HT-29 (cell line): ENCODE results near the gene COL16A1. TPM values are rescaled to one million over a fixed set of nuclear protein-coding genes. Genes with fewer than 3 reads are reported as not detected.

Experiments
- DNase-seq: peaks from one replicate; pipeline ENCODE4 v3.0.0-alpha.2; 2015; ENCODE audit warnings: low spot score
- total RNA-seq: library from RNA; depleted of rRNA; stranded (reverse); fragments of >200 nt; shearing (Covaris generic); gene quantifications from 2 replicates; pipeline ENCODE4 v1.2.3, GENCODE V29; 2014

Gene COL16A1
- total RNA-seq, 1 experiment from 2014 or later = 37.5 TPM

DNA sequence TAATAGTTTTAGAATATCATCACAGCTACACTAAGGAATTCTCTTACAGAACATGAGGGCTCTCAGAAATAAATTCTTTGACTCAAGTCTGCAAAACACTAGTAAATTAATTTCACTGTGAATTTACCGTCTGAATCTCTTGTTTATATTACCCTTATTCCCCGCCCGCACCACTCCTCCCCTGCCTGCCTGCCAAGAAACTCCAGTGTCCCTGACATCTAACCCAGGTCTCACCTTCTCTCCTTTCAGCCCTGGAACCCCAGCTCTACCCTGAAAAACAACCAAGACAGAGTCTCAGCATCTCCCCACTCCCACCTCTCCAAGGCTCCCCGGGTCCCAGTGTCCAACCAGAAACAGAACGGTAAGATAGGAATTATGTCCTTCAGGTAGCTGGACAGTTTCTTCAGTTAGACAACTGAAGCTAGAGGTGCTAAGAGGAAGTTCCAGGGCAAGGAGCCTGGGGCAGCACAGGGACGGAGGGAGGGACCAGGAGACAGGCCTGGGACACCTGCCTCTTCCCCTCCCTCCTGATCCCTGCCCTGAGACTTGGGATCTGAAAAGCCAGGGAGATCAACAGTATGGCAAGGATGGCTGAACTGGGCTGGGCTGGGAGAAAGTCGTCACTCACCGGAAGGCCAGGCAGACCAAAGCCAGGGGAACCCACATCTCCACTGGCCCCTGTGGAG, 15.4 kb downstream of the COL16A1 start:
- DNase-seq = peak; percentile 55

DNA sequence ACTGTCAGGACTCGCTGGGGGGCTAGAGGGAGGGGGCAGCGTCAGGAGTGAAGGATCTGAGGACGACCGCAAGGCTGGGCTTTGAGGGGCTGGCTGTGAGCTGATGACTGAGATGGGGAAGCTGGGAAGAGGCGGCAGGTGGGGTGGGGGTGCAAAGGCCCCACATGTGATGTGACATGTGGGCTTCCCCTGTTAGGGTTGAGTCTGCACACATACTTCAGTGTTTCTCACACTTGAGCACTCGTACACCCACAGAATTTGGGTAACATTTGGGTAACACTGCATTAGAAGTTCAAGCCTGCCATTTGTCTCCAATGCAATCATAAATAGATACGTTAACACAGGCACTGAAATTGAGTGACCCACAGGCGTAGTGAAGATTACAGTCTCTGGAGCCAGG, 16.2 kb downstream of the COL16A1 start:
- DNase-seq = no peak

DNA sequence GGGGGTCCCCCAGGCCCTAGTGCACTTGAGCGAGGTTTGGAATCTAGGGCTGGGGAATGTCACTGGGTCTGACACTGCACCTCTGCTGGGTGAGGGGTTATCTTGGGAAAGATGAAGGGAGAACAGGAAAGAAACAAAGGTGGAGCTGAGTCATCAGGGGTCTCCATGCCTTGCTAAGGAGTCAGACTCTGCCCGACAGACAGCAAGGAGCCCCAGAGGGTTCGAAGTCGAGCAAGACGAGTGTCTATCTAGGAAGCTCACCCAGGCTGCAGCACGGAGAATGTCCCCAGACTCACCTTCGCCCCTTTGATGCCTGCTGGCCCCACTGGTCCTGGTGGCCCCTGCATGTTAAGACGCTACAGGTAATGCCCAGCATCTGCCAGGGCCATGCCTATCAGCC, 18.0 kb downstream of the COL16A1 start:
- DNase-seq = no peak

DNA sequence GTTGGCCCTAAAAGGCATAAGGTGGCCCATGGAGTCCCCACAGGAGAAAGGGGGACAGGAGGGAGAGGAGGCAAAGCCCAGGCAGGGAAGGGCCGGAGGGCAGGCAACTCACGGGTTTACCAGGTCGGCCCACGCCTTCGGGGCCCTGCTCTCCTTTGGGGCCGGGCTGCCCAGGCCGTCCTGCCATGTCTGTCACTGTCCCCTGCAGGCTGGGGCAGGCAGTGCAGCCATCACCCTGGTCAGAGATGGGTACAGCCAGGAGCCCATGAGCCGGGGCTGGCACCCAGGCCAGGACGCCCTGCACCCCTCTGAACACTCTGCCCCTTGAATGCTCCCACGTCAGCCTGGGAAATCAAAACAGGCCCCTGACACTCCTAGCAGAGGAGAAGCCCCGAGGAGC, 19.8 kb downstream of the COL16A1 start:
- no peak for DNase-seq

DNA sequence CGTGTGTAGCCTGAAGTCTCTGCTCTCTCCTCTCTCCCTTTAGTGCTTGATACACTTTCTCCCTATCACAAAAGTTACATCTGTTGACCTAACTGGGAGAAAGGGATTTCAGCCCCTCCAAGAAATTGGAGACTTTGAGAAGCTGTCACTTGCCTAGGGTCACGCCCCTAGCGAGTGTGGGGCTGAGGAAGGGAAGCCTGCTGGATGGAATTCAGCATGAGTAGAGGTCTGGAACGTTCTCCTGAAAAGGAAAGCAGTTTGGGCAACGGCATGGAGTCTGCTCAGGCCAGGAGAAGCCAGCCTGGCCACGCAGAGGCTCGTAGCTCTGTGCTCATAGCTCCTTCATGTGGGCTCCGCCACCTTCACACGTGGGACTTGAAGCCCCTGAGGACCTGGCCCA, 22.4 kb downstream of the COL16A1 start:
- DNase-seq = no peak

DNA sequence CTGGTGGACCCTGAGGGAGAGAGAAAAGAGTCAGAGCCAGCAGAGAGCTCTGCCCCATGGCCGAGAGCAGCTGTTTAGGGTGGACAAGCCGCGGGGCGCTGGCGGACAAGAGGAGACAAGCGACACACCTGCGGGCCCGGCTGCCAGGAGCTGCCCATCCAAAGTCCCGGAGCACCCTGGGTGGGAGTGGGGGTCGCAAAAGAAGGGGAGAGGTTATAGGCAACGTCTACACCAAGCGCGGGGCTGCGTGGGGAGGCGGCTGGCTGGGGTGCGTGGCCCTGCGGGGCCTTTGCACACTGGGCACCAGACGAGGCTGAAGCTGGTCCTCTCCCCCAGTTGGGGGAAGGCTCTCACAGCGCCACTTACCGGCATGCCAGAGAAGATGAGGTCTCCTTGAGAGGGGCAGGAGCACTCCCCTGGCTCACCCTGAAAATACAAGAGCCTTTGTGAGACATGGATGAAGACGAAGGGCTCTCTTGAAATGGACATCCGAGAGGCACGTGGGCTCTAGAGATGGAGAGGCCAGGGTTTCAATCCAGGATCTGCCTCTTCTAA, 24.1 kb downstream of the COL16A1 start:
- no peak for DNase-seq

DNA sequence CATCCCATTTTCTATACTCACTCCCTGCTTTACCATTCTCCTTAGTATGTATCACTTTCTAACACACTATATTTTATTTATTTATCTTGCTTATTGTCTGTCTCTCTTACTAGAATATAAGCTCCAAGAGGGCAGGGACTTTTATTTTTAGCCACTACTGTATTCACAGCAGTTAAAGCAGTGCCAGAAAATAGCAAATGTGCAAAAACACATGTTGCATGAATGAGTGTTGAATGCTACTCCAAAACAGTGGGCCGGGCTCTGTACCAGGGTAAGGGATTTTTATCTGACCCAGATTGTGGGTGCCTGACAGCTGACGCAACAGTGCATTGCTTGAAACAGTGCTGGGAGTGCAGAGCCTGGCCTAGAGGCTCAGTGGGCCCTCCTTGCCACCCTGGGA, 24.7 kb downstream of the COL16A1 start:
- no peak for DNase-seq

DNA sequence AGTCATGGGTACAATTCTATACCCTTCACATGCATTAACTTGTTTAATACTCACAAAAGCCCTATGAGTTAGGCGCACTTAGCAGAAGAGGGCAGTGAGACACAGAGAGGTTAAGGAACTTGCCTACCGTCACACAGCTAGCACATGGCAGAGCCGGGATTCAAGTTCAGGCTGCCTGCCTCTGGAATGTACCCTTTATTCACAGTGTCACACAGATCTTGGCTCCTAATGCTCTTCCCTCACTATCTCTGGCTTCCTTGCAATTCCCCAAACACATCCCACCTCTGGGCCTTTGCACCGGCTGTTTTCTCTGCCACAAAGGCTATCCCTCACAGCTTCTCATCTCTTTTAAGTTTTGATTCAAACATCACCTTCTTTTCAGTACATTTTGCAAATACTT, 25.1 kb downstream of the COL16A1 start:
- no peak for DNase-seq

DNA sequence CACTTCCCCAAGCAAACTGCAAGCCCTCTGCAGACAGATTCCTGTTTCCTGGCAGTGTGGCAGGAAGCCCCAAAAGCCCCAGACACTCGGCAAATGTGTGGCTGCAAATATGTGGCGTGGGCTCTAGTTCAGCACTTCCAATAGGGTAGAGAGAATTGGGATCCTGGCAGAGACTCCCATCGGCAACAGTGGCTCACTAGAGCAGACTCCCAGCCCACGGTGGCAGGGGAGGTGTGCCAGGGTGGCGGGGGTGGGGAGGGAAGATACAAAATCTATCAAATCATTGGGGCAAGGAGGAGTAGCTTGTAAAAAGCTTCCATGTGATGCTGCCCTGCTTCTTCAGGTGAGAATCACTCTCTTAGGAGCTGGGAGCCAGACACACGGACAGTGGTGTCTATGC, 25.9 kb downstream of the COL16A1 start:
- no peak for DNase-seq

DNA sequence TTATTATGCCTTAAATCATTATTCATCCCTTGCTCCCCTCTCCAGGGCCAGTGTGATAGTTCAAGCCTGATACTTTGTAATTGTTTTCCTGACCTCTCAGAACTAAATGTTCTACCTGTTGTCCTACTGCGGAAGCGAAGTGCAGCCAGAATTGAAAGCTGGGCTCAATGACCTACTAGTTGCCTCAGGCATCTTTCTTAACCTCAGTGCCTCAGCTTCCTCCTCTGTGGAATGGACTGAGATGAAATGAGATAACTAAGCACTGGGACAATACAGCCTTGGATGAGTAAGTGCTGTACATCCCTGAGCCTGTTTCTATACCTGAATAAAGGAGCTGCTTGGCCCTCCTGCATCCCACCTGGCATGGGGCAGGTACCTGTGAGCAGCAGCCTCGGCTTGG, 26.4 kb downstream of the COL16A1 start:
- DNase-seq = no peak

DNA sequence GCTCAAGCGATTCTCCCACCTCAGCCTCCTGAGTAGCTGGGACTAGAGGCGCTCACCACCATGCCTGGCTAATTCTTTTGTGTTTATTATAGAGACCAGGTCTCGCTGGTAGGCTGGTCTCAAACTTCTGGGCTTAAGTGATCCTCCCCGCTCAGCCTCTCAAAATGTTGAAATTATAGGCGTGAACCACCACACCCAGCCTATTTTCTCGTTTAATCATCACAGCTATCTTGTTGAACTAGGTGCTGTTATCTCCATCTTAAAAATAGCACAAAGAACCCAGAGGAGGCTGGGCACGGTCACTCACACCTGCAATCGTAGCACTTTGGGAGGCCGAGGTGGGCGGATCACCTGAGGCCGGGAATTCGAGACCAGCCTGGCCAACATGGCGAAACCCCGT, 28.1 kb downstream of the COL16A1 start:
- DNase-seq = no peak

DNA sequence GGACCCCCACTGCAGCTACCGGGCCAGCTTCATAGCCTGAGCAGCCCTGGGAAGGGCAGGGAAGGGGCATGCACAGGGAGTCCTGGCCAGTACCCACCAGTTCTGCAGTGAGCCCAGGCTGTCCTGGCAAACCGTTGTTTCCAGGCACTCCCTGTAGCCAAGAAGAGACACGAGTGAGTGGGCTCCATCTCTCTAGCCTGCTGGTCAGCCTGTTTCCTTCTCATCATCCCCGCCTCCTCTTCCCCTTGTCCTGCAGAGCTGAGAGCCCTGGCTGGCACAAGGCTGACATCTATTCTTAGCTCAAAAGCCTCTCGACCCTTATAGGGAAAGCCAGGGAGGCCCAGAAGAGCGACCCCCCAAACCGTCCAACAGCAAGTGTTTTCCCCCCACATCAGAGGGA, 28.7 kb downstream of the COL16A1 start:
- no peak for DNase-seq

DNA sequence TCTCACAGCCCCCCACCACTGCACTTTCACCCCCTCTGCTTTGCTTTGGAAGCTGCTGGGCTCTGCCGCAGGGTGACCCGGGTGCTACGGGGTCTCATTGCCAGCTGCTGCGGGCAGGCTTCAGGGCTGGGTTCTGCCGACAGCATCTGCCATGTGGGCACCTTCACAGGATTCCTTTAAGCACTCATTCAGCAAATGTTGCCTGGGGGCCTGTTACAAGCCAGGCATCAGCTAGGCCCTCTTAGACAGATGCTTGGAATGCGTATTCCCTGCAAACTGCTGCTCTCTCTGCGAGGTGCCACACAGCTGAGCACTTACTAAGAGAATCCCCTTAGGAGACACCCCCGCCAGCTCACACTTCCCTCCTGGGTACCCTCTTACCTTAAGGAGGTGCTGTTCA, 29.2 kb downstream of the COL16A1 start:
- no peak for DNase-seq

DNA sequence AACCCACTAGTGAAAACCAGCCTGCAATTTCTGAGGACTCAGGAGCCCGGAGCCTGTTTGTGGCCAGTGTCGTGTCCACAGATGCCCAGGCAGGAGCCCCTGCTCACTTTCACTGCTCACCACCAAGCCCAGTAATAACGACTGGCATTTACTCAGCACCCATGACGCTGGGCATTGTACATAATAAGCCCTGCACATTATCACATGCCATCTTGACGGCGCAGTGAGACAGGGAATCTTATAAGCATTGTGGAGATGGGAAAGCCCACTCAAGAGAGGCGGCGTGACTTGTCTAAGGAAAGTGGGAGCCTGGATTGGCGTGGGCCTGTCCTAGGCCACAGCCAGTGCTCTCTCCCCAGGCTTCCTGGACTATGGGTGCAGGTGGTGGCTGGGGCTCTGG, 30.4 kb downstream of the COL16A1 start:
- DNase-seq = no peak

DNA sequence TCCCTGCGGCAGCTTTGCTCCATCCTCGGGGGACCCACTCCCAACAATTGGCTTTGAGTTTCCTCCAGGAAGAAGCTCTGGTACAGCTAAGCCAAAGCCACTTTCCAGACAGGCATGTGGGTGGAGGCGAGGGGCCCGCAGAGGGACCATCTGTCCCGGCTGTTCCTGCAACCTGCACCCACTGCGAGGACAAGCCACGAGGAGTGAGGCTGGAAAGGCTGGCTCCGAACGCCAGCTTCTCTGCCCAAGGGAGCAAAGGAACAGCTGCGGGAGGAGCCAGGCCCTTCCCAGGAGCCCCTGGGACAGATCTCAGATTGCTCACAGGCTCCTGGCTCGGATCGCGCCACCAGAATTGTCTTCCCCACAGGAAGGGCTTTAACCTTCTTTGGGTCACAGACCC, 30.8 kb downstream of the COL16A1 start:
- no peak for DNase-seq

DNA sequence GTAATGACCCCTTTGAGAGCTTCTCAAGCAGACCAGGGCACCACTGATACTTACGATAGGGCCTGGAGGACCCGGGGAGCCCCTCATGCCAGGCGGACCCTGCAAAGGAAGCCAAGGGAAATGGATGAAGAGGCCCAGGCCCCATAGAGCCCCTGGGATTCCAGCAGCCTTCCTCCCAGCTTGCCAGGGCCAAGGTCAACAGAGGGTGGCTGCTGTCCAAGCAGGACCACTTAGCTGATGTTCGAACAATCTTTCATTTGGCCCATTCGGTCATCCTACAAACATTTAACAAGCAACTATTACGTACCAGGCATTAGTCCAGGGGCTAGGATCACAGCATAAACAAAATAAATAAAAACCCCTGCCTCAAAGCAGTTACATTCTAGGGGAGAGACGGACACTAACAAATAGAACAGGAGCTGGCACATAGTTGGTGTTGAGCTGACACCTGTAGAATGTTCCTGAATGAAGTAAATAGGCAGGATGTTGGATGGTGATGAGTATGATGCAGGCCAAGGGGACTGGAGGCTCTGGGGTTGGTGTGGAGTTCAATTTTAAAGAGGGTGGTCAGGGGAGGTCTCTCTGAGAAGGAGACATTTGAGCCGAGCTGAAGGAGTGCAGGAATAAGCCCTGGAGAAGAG, 32.1 kb downstream of the COL16A1 start:
- DNase-seq = no peak

DNA sequence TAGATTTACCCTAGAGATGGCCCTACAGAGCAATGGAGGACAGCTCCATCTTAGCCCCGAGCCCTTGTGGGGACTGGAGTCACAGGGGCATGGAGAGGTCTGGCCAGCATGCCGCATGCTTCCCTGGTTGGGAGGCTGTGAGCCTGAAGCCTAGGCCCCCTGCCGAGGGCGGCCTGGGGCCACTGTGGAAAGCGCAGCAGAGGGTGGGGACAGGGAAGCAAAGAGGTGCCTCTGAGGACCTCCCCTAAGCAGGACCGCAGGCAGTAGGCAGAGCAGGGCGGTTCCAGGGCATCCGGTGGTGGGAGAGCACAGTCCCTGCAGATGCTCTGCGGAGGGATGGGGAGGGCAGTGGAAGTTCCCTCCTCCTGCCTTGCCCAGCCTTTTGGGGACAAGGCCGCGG, 32.7 kb downstream of the COL16A1 start:
- no peak for DNase-seq

DNA sequence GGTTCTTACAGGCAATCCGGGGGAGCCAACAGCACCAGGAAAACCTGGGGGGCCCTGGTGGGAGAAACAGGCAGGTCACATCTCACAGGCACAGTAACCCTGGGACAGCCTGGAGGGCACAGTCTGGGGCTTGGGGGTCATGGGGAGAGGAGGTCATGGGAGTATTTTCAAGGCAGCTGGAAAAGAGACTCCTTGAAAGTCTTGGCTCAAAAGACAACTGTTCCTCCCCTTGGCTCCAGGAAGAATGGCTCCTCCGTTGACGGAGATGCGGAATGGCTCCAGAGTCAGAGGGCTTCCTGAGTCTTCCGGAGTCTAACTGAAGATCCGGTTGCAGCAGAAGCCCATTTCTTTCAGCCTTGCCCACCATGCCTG, 33.2 kb downstream of the COL16A1 start:
- peak; percentile 17 for DNase-seq

DNA sequence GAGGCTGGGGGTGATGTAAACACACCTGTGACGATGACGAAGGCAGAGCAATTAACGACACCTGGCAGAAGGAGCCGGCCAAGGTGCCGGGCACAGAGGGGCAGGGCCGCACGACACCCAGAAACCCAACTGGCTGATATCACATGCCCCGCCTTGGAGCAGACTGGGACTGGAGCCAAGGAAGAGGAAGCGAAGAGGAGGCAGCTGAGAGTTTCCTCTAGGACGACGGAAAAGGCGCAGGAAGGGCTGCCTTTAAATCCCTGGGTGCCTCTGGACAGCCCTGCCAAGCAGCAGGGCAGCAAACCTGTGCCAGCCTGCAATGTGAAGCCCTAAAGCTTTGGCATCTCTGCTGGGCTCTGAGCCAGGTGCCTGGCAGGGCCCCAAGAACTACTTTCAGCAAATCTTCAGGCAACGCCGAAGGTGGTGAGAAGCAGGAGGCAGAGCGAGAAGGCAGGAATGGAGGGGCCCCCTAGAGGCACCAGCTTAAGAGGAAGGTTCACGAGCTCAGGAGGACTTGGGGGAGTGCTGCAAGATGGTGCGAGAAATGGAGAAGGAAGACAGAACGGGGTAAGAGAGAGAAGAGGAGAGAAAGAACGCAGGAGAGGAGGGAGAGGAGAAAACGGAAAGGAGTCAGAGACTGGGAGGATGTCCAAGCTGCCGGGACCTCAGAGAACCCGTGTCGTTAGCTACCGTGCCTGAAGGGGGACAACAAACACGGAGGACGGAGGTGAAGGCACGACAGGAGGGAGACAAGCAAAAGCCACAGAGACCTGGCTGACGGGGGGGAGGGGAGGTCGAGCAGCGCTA, 33.8 kb downstream of the COL16A1 start:
- DNase-seq = peak; percentile 93

DNA sequence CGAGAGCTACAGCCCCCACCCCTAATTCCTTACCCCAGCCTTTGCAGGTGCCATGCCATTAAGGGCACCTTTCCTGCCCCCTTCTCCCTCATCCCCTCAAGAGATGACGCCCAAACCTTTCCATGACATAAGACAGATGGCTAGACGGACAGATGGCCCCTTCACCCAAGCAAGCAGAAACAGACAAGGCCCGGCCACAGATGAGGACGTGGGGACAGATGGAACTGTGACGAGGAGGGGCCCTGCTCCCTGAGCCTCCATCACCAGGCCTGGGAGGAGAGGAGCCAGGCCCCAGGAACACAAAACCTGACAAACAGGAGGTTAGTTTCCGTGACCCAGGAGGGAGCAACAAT, 34.4 kb downstream of the COL16A1 start:
- DNase-seq = no peak

DNA sequence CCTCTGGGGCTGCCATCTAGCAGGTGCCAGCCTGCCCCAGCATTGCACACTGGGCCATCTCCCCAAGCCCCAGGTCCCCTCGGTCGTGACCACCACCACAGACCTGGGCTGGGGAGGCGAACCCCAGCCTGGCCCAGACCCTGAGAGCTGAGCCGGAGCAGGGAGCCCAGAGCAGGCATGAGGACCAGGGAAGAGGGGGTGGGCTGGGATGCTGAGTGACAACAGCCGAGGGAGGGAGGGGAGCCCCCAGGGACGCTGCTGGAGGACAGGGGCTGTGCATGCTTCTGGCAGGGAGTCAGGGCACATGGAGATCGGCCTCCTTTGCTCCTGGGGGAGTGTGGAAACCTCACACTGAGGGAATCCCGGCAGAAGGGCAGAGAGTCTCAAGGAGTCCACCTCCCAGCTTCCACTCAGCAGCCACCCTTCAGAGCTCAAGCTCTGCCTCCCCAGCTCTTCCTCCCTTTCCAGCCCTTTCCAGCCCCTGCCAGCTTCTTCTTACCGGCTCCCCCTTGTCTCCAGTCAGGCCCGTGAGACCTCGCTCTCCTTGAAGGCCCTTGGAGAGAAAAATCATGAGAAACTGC, 35.4 kb downstream of the COL16A1 start:
- no peak for DNase-seq

DNA sequence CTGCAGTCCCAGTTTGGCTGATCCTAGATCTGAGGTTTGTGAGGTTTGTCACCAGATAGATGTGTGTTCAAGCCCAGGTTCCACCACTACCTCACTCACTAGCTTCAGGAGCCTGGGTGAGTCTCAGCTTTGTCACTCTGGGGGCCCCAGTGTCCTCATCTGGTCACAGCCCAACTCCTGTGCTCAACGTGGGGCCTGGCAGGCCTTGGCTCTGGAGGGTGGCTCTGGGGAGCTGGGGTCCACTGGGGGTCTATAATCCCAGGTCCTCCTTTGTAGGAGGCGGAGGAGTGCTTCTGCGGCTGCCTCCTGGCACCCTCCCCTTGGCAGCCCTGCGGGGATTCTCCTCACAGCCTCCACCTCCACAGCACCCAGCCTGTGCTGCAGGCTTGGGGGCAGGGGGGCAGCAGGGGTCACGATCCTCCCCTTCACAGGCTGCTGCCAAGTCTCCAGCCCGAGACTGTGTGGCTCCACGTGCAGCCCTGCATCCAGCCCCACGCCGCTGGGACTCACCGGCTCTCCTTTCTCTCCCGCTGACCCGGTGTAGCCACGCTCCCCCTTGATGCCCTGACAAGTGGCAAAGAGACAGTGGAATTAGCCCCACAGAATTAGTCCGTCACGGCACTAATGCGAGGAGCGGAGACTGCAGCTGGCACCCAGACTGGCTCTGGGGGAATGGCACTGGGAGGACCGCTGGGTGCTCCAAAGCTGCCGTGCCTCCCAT, 36.6 kb downstream of the COL16A1 start:
- no peak for DNase-seq
